SK-N-SH (cell line): ENCODE data around the gene CES3. TPM values are rescaled to one million over a fixed set of nuclear protein-coding genes. Genes with fewer than 3 reads are reported as not detected.

Experiments
- CTCF ChIA-PET: fragments of 300-600, 350-600 bp; formaldehyde crosslinking; extraction: SDS; loops from one replicate; lab custom pipeline; 2021; lab: Yijun Ruan, JAX
- POLR2A ChIA-PET: fragments of 350-600 bp; sonication (Branson Sonifier 250); formaldehyde crosslinking; extraction: SDS; loops from one replicate; lab custom pipeline; 2020; ENCODE audit warnings: antibody characterized with exemption, inconsistent platforms; lab: Yijun Ruan, JAX
- DNase-seq: peaks from one replicate; pipeline ENCODE4 v3.0.0; 2012
- H2AFZ ChIP-seq: fragments of 200-600 bp; sonication (generic); 2 replicates; pipeline ENCODE4 v1.8.1; 2016; ENCODE audit warnings: antibody characterized with exemption, mild to moderate bottlenecking, low read depth
- H3F3A ChIP-seq: fragments of 200-600 bp; sonication (generic); replicated peaks from 2 replicates; pipeline ENCODE3; 2016; ENCODE audit warnings: antibody characterized with exemption, mild to moderate bottlenecking; ENCODE audit not compliant: insufficient read depth
- H3K27ac ChIP-seq, 2 experiments: fragments of 200-500 bp in 1 of 2; fragments of 200-600 bp in 1 of 2; sonication (Bioruptor generic) in 1 of 2; sonication (generic), shearing (Covaris generic) in 1 of 2; 2 replicates each; pipeline versions ENCODE4 v1.5.1 to v1.6.1; 2014 to 2016; ENCODE audit warnings: low read depth in 2 of 2, inconsistent platforms in 1 of 2, low read length in 1 of 2, mild to moderate bottlenecking in 1 of 2, mixed read lengths in 1 of 2
- H3K27me3 ChIP-seq: fragments of 200-600 bp; sonication (generic), shearing (Covaris generic); 2 replicates; pipeline ENCODE4 v1.6.1; 2016; ENCODE audit warnings: mixed run types; ENCODE audit not compliant: insufficient read depth
- H3K36me3 ChIP-seq, 2 experiments: fragments of 200-500 bp in 1 of 2; fragments of 200-600 bp in 1 of 2; sonication (Bioruptor generic) in 1 of 2; sonication (generic) in 1 of 2; replicated peaks in 1 of 2; 2 replicates each; pipeline versions ENCODE3 to v1.5.1; 2014 to 2016; ENCODE audit warnings: low read length in 1 of 2, mild to moderate bottlenecking in 1 of 2; ENCODE audit not compliant: insufficient read depth in 2 of 2, control insufficient read depth in 1 of 2
- H3K4me1 ChIP-seq, 2 experiments: fragments of 200-500 bp in 1 of 2; fragments of 200-600 bp in 1 of 2; sonication (Bioruptor generic) in 1 of 2; sonication (generic), shearing (Covaris generic) in 1 of 2; 2 replicates each; pipeline versions ENCODE4 v1.5.1 to v1.6.1; 2014 to 2016; ENCODE audit warnings: low read depth in 1 of 2, low read length in 1 of 2, mixed run types in 1 of 2; ENCODE audit not compliant: insufficient read depth in 2 of 2, control insufficient read depth in 1 of 2
- H3K4me2 ChIP-seq: fragments of 200-600 bp; sonication (generic), shearing (Covaris generic); 2 replicates; pipeline ENCODE4 v1.6.1; 2017; ENCODE audit warnings: mixed run types
- H3K4me3 ChIP-seq, 2 experiments: fragments of 200-500 bp in 1 of 2; fragments of 200-600 bp in 1 of 2; sonication (Bioruptor generic) in 1 of 2; sonication (generic), shearing (Covaris generic) in 1 of 2; 2 replicates each; pipeline versions ENCODE4 v1.5.1 to v1.8.1; 2014 to 2016; ENCODE audit warnings: low read depth in 2 of 2, inconsistent platforms in 1 of 2, low read length in 1 of 2, mild to moderate bottlenecking in 1 of 2, mixed read lengths in 1 of 2, moderate library complexity in 1 of 2
- H3K79me2 ChIP-seq: fragments of 200-600 bp; sonication (generic); 2 replicates; pipeline ENCODE4 v1.8.1; 2017; ENCODE audit warnings: mild to moderate bottlenecking; ENCODE audit not compliant: insufficient read depth
- H3K9ac ChIP-seq: fragments of 200-600 bp; sonication (generic); 2 replicates; pipeline ENCODE4 v1.6.1; 2017; ENCODE audit warnings: mixed run types
- H3K9me2 ChIP-seq: fragments of 200-600 bp; sonication (generic); 2 replicates; pipeline ENCODE4 v1.6.1; 2017; ENCODE audit warnings: mixed run types
- H3K9me3 ChIP-seq: fragments of 200-600 bp; sonication (generic); 2 replicates; pipeline ENCODE4 v1.6.1; 2017; ENCODE audit warnings: mixed run types, mild to moderate bottlenecking, moderate library complexity
- H4K20me1 ChIP-seq: fragments of 200-600 bp; sonication (generic); 2 replicates; pipeline ENCODE4 v1.6.1; 2017; ENCODE audit warnings: mild to moderate bottlenecking, mixed run types; ENCODE audit not compliant: insufficient read depth
- FOXM1 ChIP-seq: IDR thresholded peaks from 2 replicates; pipeline ENCODE4 v1.4.0; 2012; ENCODE audit warnings: low read depth, mild to moderate bottlenecking
- GATA2 ChIP-seq: sonication (generic); formaldehyde crosslinking; IDR thresholded peaks from 2 replicates; pipeline ENCODE4 v1.5.0; 2020; ENCODE audit warnings: mild to moderate bottlenecking, missing genetic modification reagents
- IRF3 ChIP-seq: fragments of 150-350 bp; IDR thresholded peaks from 2 replicates; pipeline ENCODE4 v1.6.1; 2016; ENCODE audit warnings: mild to moderate bottlenecking, low read depth, low read length
- MAX ChIP-seq: IDR thresholded peaks from 2 replicates; pipeline ENCODE4 v1.4.0; 2012; ENCODE audit warnings: low read depth
- MEF2A ChIP-seq: IDR thresholded peaks from 2 replicates; pipeline ENCODE4 v1.4.0; 2012; ENCODE audit warnings: low read depth, borderline replicate concordance
- NFIC ChIP-seq: IDR thresholded peaks from 2 replicates; pipeline ENCODE4 v1.4.0; 2012; ENCODE audit warnings: borderline replicate concordance
- NRF1 ChIP-seq: IDR thresholded peaks from 2 replicates; pipeline ENCODE4 v1.6.1; 2012; ENCODE audit warnings: low read depth, mild to moderate bottlenecking, low read length
- POLR2AphosphoS5 ChIP-seq: IDR thresholded peaks from 2 replicates; pipeline ENCODE4 v1.6.1; 2012; ENCODE audit warnings: low read depth, low read length
- REST ChIP-seq: IDR thresholded peaks from 2 replicates; pipeline ENCODE4 v1.6.1; 2012; ENCODE audit warnings: mild to moderate bottlenecking, low read depth, low read length, moderate library complexity
- SIN3A ChIP-seq: IDR thresholded peaks from 2 replicates; pipeline ENCODE4 v1.6.1; 2012; ENCODE audit warnings: low read depth, mild to moderate bottlenecking, low read length, moderate library complexity, borderline replicate concordance
- SMC3 ChIP-seq: IDR thresholded peaks from 2 replicates; pipeline ENCODE4 v1.6.1; 2012; ENCODE audit warnings: low read depth, low read length, improper control_type of control experiment
- TAF1 ChIP-seq: IDR thresholded peaks from 2 replicates; pipeline ENCODE4 v1.6.1; 2012; ENCODE audit warnings: low read depth, mild to moderate bottlenecking, low read length, moderate library complexity, borderline replicate concordance
- TCF12 ChIP-seq: IDR thresholded peaks from 2 replicates; pipeline ENCODE4 v1.4.0; 2012
- USF1 ChIP-seq: IDR thresholded peaks from 2 replicates; pipeline ENCODE4 v1.4.0; 2012; ENCODE audit warnings: low read depth, borderline replicate concordance
- USF2 ChIP-seq: fragments of 150-350 bp; IDR thresholded peaks from 2 replicates; pipeline ENCODE4 v1.6.1; 2017; ENCODE audit warnings: antibody characterized with exemption, low read length, low read depth, borderline replicate concordance
- YY1 ChIP-seq: IDR thresholded peaks from 2 replicates; pipeline ENCODE4 v1.4.0; 2012; ENCODE audit warnings: low read depth, mild to moderate bottlenecking
- WGBS: methylation state at CpG from one replicate; pipeline ENCODE4 v1.1.6; 2017; ENCODE audit warnings: low lambda C conversion rate; 5-methylcytosine and 5-hydroxymethylcytosine counted together
- polyA plus RNA-seq, 3 experiments: library from polyadenylated mRNA; depleted of rRNA; stranded (reverse); fragments of >200 nt; gene quantifications; 2 replicates each; pipeline ENCODE4 v1.2.3, GENCODE V29; 2012
- TF ChIP-seq, protein P1 (sequence below): fragments of 200-600 bp; sonication (generic); IDR thresholded peaks from 2 replicates; pipeline ENCODE4 v1.6.1; 2017; ENCODE audit warnings: antibody characterized with exemption, mild to moderate bottlenecking, moderate library complexity

The CES3 gene
- polyA plus RNA-seq, 1 of the 3 experiments (the other 2 are of a cell fraction) = 1.4 TPM

- H4K20me1 ChIP-seq = no peaks in the 10 kb centered on the region
- no peaks in the 10 kb centered on the region for H3K79me2 ChIP-seq
- no peaks in the 10 kb centered on the region for H3K27me3 ChIP-seq
- H3K4me3 ChIP-seq = no peak overlapping the region
- H3F3A ChIP-seq = peaks cover 14% of the 10 kb centered on the region
- no peaks in the 10 kb centered on the region for H3K9me3 ChIP-seq
- POLR2A ChIA-PET = interaction anchor here (1.0 to 2.7 kb wide), 2 partner anchors 58 to 132 kb away, joined by 3 to 8 read pairs; partner anchors contain the start of genes B3GNT9 and CES3
- H2AFZ ChIP-seq = no peak overlapping the region
- no peak overlapping the region for H3K9ac ChIP-seq
- no peaks in the 10 kb centered on the region for H3K36me3 ChIP-seq
- WGBS = 90% methylated on average over 8 of the region's 8 CpGs
- H3K4me2 ChIP-seq = no peak overlapping the region
- H3K27ac ChIP-seq = no peak overlapping the region
- CTCF ChIA-PET = interaction anchor here (0.7 to 23.0 kb wide), 12 partner anchors 8 to 167 kb away, joined by 3 to 470 read pairs (median 11); partner anchors contain the start of genes B3GNT9, CES3, FBXL8 and PHAF1
- TF ChIP-seq POLR2AphosphoS5 (no peak), TCF12 (no peak), NFIC (no peak), YY1 (no peak), SMC3 (no peak)
- H3K4me1 ChIP-seq = peaks cover 7% of the 10 kb centered on the region in 2 experiments; a peak in 2 of 4 replicates
- no peaks in the 10 kb centered on the region for H3K9me2 ChIP-seq
- no peak for DNase-seq
These were observed 58.1 kb downstream of the CES3 start for GRCh38 chr16:67019171-67019570.

GRCh38 chr16:67021321-67021720 is 60.3 kb downstream of the CES3 start:
- H2AFZ ChIP-seq = no peak overlapping the region
- TF ChIP-seq REST (no peak), NFIC (no peak), FOXM1 (no peak), MEF2A (no peak), TAF1 (no peak), SIN3A (no peak), MAX (no peak), YY1 (no peak), USF2 (no peak), IRF3 (no peak), NRF1 (no peak), GATA2 (CRISPR knock-in tag) (no peak), USF1 (no peak)
- TF ChIP-seq, protein P1, sequence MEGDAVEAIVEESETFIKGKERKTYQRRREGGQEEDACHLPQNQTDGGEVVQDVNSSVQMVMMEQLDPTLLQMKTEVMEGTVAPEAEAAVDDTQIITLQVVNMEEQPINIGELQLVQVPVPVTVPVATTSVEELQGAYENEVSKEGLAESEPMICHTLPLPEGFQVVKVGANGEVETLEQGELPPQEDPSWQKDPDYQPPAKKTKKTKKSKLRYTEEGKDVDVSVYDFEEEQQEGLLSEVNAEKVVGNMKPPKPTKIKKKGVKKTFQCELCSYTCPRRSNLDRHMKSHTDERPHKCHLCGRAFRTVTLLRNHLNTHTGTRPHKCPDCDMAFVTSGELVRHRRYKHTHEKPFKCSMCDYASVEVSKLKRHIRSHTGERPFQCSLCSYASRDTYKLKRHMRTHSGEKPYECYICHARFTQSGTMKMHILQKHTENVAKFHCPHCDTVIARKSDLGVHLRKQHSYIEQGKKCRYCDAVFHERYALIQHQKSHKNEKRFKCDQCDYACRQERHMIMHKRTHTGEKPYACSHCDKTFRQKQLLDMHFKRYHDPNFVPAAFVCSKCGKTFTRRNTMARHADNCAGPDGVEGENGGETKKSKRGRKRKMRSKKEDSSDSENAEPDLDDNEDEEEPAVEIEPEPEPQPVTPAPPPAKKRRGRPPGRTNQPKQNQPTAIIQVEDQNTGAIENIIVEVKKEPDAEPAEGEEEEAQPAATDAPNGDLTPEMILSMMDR = no peak

More at GRCh38 chr16:67021321-67021720, 60.3 kb downstream of the CES3 start:
- Histone ChIP-seq H4K20me1 (no peaks in the 10 kb centered on the region), H3K4me2 (no peak overlapping the region), H3K27me3 (no peaks in the 10 kb centered on the region), H3K27ac (no peak overlapping the region), H3K79me2 (no peaks in the 10 kb centered on the region), H3K4me3 (no peak overlapping the region), H3K9ac (no peak overlapping the region), H3K9me2 (no peaks in the 10 kb centered on the region), H3K4me1 (peaks cover 7 to 17% of the 10 kb centered on the region in 2 experiments; a peak in 2 of 4 replicates), H3K36me3 (no peaks in the 10 kb centered on the region), H3F3A (peaks cover 4% of the 10 kb centered on the region), H3K9me3 (no peaks in the 10 kb centered on the region)
- DNase-seq = no peak
- WGBS = 91% methylated on average over 3 of the region's 3 CpGs
- ChIA-PET CTCF (interaction anchor here (0.7 to 23.0 kb wide), 4 partner anchors 44 to 136 kb away, joined by 3 to 470 read pairs (median 6); partner anchors contain the start of genes B3GNT9, FBXL8 and TRADD), POLR2A (no interaction called here)
